ENCODE results near the gene ZKSCAN5.

GRCh38 chr7:99562832-99563231 is 58.4 kb downstream of the ZKSCAN5 start:
- no peak for TF ChIP-seq ZNF274 (IDR thresholded peaks at IDR 0.05; ENCODE audit: low read depth, low read length)
- no peak for TF ChIP-seq SUZ12 (IDR thresholded peaks at IDR 0.05; ENCODE audit: extremely low read depth, insufficient read depth, insufficient read length)
